HG03135 (cell line): ENCODE measurements around the gene UNC13C.

Experiments
- ATAC-seq: cut with Tn5 transposase; IDR thresholded peaks from one replicate; pipeline ENCODE4 v1.9.1; 2021; ENCODE audit warnings: mild to moderate bottlenecking, moderate library complexity; ENCODE audit not compliant: unreplicated experiment

The UNC13C gene

DNA sequence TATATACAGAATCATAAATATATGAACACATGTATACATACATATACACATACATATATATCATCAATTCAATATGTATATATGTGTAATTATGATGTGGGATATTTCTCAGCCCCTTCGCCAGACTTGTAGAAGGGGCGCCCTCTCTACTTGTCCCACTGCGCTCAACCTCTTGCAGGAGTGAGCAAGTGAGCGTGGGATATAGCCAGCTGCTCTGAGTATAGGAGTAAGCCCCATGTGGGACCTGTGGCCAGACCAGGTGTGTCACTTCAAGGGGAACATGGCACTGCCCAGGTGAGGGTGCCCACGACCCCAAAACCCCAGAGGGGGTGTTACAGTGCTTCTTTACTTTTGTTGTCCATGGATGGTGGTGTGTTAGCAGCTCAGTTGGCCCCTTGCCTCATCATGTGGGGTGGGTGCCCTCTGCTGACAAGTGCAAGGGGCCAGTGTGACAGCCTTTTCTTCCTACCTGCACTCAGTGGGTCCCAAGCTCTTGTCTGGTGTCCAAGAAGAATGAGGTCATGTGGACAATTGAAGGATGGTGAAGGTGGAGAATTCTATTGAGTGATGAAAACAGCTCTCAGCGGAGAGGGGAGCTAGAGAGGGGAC, 304.1 kb downstream of the UNC13C start:
- no peak for ATAC-seq

DNA sequence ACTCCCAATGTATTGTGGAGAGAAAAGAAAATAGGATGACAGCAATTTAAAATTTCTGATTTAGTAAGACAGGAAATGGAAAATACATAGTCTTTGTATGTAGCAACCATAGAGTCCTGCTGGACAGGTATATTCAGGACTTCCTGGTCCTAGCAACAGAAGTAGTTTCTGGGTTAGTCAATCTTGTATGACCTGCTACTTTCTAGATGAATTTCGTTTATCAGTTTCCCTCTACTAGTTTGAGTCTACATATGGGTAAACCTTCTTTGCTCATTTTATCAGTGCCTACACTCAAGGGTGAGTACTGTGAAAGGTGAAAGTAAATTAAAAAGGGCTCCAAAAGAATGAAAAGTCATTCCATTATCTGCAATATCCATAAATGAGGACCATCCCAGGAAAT, 309.8 kb downstream of the UNC13C start:
- ATAC-seq, result no peak

DNA sequence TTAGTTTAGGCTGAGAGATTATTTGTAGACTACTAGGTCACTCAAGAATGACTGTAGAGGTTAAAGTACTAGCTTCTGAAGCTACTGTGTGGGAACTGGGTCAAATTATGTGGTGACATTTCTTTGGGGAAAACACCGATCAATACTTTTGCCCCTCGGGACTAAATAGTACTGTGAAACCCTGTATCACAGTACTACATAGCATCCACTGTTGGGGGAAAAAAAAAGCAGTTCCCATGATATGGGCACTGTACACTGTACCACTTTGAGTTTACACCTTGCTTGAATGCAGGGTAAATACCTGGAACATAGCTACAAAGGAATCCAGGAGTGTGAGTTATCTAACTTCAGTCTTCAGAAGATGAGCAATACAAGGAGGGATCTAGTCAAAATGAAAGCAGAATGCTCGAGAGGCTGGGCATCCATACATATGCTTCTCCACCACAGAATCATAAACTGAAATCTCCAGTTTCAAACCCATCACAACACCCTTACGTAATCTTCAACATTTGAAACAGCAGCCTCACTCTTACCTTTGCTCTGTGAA, 311.4 kb downstream of the UNC13C start:
- no peak for ATAC-seq

DNA sequence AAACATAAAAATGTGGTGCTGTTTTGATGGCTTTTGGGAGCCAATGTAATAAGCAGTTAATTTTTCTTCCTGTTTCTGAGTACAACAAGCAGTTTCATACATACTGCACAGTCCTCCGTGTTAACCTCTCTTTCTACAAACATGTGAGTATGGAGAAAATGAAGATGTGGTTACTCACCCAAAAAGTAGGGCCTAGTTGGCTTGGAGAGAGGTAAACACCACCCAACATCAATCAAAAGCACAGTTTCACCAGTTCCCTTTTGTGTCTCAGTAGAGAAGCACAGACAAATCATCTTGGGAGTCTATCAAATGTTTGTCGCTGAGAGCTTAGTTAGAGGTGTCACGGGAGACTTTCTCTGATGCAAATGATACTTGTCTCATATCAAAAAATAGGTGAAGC, 320.2 kb downstream of the UNC13C start:
- ATAC-seq, result no peak

DNA sequence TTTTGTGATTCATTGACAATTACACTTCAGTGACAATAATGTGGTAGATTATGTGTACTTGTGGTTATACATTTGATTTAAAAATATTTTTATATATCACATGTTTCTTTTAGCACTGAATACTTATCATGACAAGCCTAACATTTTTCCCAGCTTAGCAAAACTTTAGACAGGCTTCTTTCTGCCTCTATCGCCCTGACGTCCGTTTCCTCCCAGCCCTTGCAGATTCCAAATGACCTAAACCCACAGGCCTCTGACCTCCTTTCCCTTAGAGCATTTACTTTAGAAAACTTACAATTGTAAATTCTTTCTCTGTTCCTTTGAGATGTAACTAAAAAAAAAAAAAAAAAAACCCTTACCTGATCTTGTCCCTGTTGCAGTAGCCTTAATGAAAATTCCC, 326.1 kb downstream of the UNC13C start:
- ATAC-seq, result no peak

DNA sequence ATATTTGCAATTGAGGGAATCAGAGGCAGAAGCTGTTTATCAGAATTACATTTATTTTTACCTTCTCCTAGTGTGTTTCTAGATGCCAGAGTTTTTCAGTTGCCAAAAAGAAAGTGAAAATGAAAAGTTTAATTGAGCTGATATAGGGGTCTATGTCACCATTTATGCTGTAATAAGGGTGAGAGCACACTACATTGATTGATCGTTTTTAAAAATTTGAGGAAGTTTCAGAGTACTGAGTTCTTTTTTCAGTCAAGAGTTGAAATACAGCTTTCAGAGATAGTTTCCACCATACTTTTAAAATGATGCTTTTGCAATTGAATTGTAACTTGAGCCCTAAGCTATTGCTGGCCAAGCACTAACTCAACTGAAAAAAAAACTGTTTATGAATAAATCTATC, 326.9 kb downstream of the UNC13C start:
- no peak for ATAC-seq

DNA sequence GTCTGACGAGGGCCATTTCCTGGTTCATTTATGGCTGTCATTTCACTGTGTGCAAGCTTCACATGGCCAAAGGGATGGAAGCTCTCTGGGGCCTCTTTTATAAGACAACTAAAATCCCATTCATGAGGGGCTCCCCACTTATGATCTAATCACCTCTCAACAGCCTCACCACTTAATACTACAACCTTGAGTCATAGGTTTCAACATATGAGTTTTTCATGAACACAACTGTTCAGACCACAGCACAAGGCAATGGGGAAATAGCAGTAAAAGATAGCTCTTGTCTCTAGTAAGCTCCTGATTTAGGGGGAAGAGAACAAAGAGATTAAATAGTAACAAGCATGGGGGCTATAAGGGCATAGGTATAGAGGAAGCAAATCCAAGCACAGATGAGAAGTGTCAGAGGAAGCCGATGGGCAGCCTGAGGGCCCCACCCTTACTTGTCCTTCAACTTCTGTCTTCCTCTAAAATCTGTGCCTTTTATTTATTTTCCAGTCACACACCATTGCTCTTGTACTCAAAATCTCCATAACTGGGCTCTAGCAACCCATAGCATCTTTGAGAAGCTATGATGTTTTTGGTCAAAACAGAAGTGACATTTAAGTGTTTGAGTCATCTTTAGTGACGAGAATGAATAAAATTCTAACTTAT, 329.1 kb downstream of the UNC13C start:
- ATAC-seq, result no peak

DNA sequence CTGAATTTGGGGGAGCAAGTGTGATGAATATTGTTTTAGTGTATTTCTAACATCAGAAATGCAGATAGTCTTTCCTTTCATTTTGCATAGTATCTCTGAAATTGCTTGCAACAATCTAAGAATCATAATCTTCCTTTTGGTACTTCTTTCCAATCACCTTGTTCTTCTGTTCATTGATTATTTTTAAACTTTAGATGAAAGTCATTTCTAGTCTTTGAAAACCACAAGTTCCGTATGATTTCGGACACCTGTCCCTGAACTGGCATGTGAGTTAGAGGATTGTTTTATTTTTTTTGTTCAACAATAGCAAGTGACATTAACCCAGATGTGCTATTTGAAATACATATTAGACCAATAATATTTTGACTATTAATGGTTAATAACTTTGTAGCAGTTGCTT, 329.7 kb downstream of the UNC13C start:
- ATAC-seq, result no peak

DNA sequence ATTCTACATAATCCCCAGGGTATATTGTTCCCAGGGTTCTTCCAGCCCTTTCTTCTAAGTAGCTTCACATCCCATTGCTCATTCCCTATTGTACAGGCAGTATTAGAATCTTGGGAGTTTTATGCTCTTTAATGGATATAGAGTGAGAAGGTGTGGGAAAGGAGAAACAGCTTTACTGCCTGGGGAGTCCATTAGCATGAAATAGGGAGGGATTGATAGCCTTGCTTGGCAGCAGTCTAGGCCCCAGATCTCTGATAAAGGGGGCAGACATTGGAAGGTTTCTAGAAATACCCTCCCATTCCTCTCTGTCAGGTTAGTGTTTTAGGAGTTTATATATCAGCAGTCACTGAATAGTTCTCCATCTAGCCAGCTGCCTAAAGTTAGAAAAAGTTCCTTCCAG, 334.3 kb downstream of the UNC13C start:
- no peak for ATAC-seq

DNA sequence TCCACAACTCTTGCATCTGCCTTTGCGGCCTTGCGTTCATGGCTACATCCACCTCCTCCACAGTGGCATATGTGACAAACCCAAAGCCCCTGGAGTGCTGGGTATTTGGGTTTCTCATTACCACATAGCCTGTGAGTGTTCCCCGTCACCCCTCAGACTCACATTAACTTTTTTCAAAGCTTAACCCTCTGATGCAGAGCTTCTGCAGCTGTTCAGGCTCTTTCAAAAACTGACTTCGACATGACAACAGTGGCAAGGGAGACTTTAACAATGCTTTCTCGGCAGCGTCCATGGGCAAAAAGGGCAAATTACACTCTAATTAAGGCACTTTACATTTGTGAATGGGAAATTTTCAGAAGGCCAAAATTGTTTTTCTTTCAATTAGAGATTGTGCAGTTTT, 343.2 kb downstream of the UNC13C start:
- no peak for ATAC-seq

DNA sequence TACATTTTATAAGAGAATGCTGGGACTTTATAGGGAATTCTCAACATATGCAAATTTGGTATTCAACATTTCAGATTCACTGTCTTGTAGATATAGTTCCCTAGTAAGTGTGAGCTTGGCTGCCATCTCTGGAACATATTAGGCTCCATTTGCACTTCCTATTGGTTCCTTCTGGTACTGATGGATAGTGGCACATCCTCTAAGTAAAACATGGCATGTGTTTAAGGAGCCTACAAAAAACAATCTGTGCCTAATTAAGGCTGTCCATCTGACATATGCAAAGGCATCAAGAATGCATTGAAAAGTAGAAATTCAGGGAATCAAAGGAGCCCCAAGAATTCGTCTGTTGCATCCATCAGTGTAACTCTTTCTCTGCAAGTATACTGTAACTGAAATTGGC, 344.1 kb downstream of the UNC13C start:
- ATAC-seq, result no peak

DNA sequence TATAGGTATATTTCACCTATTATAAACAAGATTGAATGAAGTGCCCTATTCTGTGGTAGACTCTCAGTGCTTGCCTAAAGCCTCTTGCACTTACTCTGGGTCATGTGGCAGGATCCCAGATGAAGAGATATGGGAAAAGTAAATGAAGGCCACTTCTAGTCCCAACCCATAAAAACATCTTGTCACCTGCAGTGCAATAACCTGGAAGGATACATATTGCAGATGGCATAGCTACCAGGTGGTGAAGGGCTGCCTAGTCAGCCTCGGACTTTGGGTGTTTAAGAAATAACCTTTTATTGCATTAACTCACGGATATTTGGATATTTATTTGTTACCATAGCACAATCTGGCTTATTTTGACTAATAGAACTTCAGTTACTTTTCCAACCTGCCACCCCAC, 367.1 kb downstream of the UNC13C start:
- no peak for ATAC-seq

DNA sequence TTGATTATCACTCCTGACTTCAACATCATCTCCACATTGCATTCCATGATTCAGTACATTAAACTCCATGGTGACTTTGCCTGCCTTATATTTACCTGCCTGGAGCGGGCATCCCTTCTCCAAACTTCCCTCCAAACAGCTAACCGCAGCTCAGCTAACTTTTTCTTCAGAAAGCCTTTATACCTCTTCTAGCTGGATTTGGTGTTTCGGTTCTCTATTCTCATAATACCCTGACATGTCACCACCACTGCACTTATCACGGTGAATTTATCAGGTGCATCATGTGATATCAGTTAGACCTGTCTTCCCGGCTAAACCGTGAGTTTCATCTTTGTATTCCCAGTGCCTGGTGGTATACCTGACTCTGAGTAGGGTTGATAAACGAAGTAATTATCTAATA, 367.6 kb downstream of the UNC13C start:
- ATAC-seq, result no peak

DNA sequence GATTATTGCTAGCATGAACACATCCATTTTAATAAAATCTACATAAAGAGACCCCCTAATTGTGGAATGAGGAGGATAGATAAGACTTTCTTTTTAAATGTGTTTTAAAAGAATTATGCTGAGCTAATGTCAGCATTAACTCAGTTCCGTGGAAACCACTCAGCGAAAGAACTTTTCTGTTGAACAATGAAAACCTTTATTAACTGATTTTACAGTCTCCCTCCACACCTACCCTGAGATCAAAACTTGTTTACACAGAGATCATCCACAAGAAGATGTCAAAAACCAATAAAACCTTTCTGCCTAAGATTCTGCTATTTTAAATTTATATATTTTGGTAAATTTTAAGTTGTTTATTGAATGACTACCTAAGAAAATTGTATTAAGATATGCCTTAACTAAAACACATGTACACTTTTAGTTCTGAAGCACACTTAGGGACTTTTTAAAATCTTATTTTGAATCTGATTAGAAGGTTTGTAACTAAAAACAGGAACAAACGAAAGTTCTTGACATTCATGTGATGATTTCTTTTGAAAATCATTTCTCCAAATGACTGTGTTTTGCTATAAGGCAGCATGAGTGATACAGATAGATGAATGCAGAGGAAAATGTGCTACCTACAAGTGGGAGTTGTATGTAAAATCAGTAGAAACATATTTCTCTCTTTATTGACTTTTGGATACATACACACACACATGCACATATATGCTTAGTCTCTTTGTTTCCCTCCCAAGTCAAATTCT, 369.0 kb downstream of the UNC13C start:
- no peak for ATAC-seq

DNA sequence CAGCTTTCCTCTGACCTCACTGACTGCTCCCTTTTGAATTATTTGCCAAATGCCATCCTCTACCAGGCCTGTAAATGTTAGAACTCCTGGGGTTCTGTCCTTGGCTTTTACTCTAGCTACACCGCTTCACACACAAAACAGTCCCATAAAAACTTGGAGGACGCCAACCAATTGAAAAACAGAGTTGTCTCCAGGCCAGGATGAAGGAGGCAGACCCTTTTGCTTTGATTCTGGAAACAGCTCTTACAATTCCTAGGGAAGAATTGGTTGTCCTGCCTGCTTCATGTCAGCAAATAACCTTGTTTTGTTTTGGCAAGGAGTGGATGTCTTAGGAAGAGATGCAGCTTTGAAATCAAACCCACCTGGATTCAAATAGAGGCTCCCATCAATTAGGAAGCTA, 375.5 kb downstream of the UNC13C start:
- ATAC-seq, result no peak

DNA sequence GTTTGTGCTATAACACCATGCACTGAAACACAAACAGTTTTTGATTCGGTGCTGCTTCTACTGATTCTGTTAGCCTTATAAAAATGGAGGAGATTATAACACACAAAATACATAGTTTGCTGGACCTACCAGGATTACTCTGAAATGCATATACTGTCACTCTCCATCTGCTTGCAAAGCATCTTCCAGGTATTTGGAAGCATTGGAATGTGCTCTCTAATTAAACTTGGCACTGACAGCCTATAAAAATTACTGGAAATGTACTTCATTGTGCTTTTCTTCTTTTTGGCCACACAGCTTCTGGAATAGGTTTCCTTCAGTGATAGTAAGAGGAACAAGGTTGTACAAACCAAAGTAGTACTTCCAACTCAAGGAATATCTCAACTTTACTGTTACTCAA, 376.1 kb downstream of the UNC13C start:
- ATAC-seq, result no peak

DNA sequence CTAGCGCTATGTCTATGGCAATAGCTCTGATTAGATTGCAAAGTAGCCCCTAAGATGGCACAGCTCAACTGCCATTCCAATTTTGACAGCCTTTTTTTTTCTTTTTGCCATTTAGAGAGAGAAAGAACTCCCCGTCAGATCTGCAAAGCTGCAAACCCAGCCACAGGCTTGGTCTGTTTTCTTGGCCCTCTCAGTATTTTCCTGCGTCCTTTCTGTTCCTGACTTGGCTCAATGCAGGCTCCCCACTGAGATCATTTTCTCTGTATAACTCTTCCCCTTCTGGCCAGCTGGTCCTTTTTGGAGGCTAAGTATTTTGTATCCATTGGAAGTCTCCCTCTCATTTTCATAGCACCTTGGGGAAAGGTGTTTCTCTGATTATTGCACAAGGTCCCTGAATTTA, 386.7 kb downstream of the UNC13C start:
- no peak for ATAC-seq

DNA sequence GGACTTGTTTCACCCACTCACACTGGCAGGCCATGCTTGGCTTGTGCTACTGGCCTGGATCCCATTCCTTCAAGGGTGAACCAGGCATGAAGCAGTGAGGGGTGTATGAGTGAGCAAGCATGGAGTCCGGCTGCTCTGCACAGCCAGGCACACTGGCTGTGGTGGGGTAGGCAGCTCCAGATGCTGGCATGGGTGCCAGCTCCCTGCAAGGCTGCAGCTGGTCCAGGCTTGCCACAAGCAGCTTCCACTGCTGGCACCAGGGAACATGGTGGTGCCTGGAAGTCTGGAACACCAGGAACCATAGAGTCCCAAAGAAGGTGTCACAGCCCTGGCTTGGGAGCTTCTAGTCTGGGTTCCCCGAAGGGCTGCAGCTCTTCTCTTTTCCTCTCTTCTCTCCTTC, 395.1 kb downstream of the UNC13C start:
- no peak for ATAC-seq

DNA sequence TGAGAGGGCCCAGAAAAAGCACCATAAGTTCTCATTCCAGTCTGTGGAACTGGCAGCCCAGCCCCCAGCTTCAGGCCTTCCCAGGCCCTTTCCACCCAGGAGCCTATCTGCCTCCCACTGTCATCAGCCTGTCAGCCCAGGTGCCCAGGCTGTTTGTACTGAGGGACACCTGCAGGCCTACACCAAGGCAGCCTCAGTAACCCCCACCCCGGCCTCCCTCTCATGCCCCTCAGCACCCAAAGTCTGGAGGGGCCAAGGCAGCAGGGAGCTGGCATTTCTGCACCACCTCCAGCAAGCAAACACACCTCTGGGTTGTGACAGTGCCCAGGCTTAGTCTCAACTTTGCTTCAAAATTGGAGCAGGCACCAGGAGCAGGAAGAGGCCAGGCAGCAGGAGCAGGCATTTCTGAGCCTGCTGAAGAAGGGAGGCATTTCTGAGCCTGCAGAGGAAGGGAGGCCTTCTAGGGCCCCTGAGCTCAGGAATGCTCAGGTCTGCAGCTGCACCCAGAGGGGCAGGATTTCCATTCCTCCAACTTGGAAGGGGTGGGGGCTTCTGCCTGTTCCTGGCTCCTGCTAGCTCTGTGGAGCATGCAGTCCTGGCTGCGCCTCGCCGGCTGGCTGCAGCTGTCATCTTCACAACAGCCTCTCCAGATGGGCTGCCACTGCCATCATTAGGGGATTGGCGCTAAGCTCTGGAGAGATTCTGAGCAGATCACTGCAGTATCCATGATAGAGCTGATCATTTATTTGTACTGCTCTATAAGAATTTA, 396.1 kb downstream of the UNC13C start:
- no peak for ATAC-seq

DNA sequence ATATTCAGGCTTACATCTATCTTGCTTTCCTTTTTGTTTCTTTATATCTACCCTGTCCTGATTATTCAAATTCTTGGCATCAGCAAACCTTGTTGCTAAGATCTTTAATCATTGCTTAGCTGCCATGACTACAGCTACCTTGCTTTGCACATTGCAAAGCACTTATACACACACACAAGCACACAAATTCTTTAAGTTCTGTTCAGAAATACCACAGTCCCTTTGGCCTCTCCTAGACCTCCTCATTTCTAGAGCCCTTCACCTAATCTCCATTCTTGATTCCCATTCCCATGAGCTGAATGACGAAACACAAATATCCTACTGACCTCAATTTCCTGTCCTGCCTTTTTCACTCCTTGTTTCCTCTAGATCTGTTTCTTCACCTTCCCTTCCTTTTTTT, 409.6 kb downstream of the UNC13C start:
- ATAC-seq, result no peak

DNA sequence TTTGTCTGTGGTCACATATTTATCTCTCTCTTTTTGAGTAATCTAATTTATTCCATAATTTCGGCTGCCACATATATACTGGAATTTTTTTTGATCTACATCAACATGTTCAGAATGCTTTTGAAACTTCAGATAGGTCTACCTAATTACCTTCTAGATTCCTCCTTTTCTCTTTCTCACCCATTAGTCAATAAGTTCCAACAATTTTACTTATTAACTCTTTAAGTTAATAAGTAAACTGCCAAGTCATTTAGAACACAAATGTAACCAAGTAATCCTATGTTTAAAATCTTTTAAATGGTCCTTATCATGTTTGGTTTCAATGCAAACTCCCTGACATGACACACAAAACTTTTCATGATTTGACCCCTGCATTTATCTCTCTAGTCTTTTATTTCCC, 410.5 kb downstream of the UNC13C start:
- no peak for ATAC-seq
